ENCODE measurements around the gene WDR41. TPM values are rescaled to one million over a fixed set of nuclear protein-coding genes. Genes with fewer than 3 reads are reported as not detected.

The WDR41 gene
- total RNA-seq, 1 experiment from 2014 or later = 39.8 TPM

DNA sequence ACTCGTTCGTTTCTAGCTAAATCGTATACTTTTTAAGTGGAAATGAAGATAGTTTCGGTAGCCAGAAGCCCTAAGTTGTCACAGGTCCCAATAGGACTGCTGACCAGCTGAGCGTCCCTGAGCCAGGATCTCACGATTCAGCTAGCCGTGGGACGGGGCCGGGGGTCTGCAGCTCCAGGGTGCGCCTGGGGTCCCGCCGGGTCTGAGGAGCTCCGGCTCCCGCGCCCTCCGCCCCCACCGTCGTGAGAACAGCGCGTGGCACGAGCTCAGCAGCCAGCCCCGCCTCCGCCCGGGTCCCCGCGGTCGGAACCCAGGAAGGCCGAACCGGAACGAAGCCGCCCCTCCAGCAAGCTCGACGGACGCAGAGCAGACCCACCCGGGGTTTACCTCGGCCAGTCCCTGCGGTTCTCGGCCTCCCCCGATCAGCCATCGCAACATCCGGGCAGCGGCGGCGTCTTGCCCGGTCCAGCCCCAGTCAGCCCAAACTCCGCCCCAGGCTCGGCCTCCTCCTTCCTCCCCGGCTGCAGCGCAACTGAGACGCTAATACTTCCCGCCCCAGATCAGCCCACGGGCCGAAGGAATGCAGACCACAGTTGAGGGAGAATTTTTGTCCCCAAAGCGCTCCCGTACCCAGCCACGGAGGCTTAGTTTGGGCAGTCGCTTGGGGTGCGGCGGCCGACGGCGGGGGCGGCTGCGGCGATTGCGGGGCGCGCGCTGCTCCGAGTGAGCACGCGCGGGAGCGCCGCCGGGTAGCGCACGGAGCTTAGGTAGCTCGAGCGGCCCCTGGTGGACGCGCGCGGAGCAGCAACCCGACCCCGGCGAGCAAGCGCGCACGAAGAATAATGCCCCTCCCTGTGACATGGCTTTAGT lies at the start of gene WDR41 (continued):
- TF ChIP-seq, protein P1, sequence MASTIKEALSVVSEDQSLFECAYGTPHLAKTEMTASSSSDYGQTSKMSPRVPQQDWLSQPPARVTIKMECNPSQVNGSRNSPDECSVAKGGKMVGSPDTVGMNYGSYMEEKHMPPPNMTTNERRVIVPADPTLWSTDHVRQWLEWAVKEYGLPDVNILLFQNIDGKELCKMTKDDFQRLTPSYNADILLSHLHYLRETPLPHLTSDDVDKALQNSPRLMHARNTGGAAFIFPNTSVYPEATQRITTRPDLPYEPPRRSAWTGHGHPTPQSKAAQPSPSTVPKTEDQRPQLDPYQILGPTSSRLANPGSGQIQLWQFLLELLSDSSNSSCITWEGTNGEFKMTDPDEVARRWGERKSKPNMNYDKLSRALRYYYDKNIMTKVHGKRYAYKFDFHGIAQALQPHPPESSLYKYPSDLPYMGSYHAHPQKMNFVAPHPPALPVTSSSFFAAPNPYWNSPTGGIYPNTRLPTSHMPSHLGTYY (CRISPR knock-in tag; IDR thresholded peaks at IDR 0.05) = no peak
- TF ChIP-seq, protein P2, sequence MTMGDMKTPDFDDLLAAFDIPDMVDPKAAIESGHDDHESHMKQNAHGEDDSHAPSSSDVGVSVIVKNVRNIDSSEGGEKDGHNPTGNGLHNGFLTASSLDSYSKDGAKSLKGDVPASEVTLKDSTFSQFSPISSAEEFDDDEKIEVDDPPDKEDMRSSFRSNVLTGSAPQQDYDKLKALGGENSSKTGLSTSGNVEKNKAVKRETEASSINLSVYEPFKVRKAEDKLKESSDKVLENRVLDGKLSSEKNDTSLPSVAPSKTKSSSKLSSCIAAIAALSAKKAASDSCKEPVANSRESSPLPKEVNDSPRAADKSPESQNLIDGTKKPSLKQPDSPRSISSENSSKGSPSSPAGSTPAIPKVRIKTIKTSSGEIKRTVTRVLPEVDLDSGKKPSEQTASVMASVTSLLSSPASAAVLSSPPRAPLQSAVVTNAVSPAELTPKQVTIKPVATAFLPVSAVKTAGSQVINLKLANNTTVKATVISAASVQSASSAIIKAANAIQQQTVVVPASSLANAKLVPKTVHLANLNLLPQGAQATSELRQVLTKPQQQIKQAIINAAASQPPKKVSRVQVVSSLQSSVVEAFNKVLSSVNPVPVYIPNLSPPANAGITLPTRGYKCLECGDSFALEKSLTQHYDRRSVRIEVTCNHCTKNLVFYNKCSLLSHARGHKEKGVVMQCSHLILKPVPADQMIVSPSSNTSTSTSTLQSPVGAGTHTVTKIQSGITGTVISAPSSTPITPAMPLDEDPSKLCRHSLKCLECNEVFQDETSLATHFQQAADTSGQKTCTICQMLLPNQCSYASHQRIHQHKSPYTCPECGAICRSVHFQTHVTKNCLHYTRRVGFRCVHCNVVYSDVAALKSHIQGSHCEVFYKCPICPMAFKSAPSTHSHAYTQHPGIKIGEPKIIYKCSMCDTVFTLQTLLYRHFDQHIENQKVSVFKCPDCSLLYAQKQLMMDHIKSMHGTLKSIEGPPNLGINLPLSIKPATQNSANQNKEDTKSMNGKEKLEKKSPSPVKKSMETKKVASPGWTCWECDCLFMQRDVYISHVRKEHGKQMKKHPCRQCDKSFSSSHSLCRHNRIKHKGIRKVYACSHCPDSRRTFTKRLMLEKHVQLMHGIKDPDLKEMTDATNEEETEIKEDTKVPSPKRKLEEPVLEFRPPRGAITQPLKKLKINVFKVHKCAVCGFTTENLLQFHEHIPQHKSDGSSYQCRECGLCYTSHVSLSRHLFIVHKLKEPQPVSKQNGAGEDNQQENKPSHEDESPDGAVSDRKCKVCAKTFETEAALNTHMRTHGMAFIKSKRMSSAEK (CRISPR knock-in tag; IDR thresholded peaks at IDR 0.05; ENCODE audit: borderline replicate concordance) = no peak
- TF ChIP-seq, protein P3, sequence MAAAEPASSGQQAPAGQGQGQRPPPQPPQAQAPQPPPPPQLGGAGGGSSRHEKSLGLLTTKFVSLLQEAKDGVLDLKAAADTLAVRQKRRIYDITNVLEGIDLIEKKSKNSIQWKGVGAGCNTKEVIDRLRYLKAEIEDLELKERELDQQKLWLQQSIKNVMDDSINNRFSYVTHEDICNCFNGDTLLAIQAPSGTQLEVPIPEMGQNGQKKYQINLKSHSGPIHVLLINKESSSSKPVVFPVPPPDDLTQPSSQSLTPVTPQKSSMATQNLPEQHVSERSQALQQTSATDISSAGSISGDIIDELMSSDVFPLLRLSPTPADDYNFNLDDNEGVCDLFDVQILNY (CRISPR knock-in tag; IDR thresholded peaks at IDR 0.05) = peak; percentile 83; the same call in 1 of the 2 replicates
- TF ChIP-seq ZNF671 (CRISPR knock-in tag; IDR thresholded peaks at IDR 0.05) = no peak

DNA sequence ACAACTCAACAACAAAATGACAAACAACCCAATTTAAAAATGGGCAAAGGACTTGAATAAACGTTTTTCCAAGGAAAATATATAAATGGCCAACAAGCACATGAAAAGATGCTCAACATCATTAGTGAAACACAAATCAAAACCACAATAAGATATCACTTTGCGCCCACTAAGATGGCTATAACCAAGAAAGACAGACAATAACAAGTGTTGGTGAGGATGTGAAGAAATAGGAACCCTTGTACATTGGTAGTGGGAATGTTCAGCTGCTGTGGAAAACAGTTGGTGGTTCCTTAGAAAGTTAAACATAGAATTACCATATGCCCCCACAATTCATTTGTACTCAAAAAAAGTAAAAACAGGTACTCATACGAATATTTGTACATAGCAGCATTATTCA lies 39.2 kb upstream of the WDR41 start:
- CTCF ChIA-PET = no interaction called here
- DNase-seq (ENCODE audit: low spot score) = no peak

More for the DNA sequence above, 39.2 kb upstream of the WDR41 start:
- POLR2A ChIA-PET = no interaction called here
- peaks cover 3% of the 10 kb centered on the region; the same call in 1 of the 2 replicates for H3K27me3 Mint-ChIP-seq (ENCODE audit: low read depth)
- no peak overlapping the region for H3K4me3 Mint-ChIP-seq
- H3K4me1 Mint-ChIP-seq = no peaks in the 10 kb centered on the region
- peaks cover 6% of the 10 kb centered on the region; the same call in 1 of the 2 replicates for H3K9me3 Mint-ChIP-seq
- no peak for ATAC-seq
- TF ChIP-seq SMAD3 (CRISPR knock-in tag; IDR thresholded peaks at IDR 0.05; ENCODE audit: borderline replicate concordance) = no peak
- TF ChIP-seq ZNF423 (CRISPR knock-in tag; IDR thresholded peaks at IDR 0.05) = no peak
- no peak for TF ChIP-seq TEAD1 (CRISPR knock-in tag; IDR thresholded peaks at IDR 0.05)
- TF ChIP-seq ZBTB21 (CRISPR knock-in tag; IDR thresholded peaks at IDR 0.05; ENCODE audit: borderline replicate concordance) = no peak
- no peak for TF ChIP-seq HMGA2 (CRISPR knock-in tag; IDR thresholded peaks at IDR 0.05)
- TF ChIP-seq NR1H2 (CRISPR knock-in tag; IDR thresholded peaks at IDR 0.05) = no peak
- TF ChIP-seq MXD4 (CRISPR knock-in tag; IDR thresholded peaks at IDR 0.05; ENCODE audit: borderline replicate concordance) = no peak
- no peak for TF ChIP-seq ZNF396 (CRISPR knock-in tag; IDR thresholded peaks at IDR 0.05; ENCODE audit: borderline replicate concordance)
- no peak for TF ChIP-seq ZNF263 (CRISPR knock-in tag; IDR thresholded peaks at IDR 0.05; ENCODE audit: low read depth)
- no peak for TF ChIP-seq NR2C2 (CRISPR knock-in tag; IDR thresholded peaks at IDR 0.05)
- TF ChIP-seq, protein P4, sequence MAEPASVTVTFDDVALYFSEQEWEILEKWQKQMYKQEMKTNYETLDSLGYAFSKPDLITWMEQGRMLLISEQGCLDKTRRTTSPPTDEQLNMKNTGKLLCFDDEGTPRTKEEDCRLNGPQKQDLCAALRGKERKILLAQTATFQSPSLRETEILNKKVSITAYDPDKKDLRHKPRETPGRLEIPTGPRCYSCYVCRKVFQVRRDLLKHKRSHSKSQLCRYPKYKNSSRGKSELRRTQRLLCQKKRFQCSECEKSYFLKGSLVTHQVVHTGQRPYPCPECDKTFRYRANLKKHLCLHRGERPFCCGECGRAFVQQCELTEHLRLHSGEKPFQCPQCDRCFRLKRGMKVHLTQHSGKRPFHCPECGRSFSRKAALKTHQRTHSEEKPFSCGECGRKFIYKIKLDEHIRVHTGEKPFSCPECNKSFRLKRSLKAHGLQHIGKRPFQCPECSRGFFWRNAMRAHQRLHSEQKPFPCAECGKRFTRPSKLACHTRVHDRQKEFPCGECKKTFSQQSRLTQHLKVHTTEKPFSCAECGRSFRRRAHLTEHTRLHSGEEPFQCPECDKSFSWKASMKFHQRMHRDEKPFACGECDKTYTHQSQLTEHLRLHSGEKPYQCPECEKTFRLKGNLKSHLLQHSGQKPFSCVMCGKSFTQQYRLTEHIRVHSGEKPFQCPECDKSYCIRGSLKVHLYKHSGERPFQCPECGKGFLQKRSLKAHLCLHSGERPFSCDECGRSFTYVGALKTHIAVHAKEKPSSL (CRISPR knock-in tag; conservative IDR thresholded peaks at IDR 0.05) = no peak
- no peak for TF ChIP-seq OVOL2 (CRISPR knock-in tag; IDR thresholded peaks at IDR 0.05; ENCODE audit: borderline replicate concordance)
- TF ChIP-seq, protein P5, sequence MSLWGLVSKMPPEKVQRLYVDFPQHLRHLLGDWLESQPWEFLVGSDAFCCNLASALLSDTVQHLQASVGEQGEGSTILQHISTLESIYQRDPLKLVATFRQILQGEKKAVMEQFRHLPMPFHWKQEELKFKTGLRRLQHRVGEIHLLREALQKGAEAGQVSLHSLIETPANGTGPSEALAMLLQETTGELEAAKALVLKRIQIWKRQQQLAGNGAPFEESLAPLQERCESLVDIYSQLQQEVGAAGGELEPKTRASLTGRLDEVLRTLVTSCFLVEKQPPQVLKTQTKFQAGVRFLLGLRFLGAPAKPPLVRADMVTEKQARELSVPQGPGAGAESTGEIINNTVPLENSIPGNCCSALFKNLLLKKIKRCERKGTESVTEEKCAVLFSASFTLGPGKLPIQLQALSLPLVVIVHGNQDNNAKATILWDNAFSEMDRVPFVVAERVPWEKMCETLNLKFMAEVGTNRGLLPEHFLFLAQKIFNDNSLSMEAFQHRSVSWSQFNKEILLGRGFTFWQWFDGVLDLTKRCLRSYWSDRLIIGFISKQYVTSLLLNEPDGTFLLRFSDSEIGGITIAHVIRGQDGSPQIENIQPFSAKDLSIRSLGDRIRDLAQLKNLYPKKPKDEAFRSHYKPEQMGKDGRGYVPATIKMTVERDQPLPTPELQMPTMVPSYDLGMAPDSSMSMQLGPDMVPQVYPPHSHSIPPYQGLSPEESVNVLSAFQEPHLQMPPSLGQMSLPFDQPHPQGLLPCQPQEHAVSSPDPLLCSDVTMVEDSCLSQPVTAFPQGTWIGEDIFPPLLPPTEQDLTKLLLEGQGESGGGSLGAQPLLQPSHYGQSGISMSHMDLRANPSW (CRISPR knock-in tag; conservative IDR thresholded peaks at IDR 0.05; ENCODE audit: low read depth) = no peak
- no peak for TF ChIP-seq RORB (CRISPR knock-in tag; IDR thresholded peaks at IDR 0.05)
- TF ChIP-seq, protein P1 (CRISPR knock-in tag; IDR thresholded peaks at IDR 0.05) = no peak
- TF ChIP-seq, protein P6, sequence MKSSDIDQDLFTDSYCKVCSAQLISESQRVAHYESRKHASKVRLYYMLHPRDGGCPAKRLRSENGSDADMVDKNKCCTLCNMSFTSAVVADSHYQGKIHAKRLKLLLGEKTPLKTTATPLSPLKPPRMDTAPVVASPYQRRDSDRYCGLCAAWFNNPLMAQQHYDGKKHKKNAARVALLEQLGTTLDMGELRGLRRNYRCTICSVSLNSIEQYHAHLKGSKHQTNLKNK (CRISPR knock-in tag; IDR thresholded peaks at IDR 0.05) = no peak
- TF ChIP-seq NFATC4 (CRISPR knock-in tag; IDR thresholded peaks at IDR 0.05) = no peak
- no peaks in the 10 kb centered on the region for H3K36me3 Mint-ChIP-seq
- no peak overlapping the region for H3K27ac Mint-ChIP-seq
